Measurements from ENCODE around the gene RAB3D. TPM values are rescaled to one million over a fixed set of nuclear protein-coding genes. Genes with fewer than 3 reads are reported as not detected.

The RAB3D gene
- total and polyA plus RNA-seq, 4 donors = 1.1 to 10.2 (median 5.5) TPM

DNA sequence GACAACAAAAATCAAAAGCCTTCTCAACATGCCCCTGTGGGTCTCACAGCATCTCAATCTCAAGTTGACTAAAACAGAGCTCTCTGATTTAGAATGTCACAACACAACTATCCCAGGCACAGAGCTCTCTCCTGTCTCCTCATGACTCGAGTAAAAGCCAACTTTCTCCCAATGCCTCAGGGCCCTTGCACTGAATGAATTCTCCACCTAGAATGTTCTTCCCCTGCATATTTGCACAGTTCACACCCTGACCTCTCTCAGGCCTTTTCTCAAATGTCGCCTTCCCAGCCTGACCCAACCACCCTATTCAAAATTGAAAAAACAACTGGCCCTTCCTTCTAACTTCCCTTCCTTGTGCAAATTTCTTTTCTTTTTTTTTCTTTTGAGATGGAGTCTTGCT lies 31.3 kb upstream of the RAB3D start (continued):
- TF ChIP-seq RXRA (IDR thresholded peaks at IDR 0.05) (no peak), HNF4G (IDR thresholded peaks at IDR 0.05) (no peak), CTCF (IDR thresholded peaks at IDR 0.05; ENCODE audit: low read depth, low read length, missing input control) (no peak), YY1 (IDR thresholded peaks at IDR 0.05) (no peak), NR2F2 (IDR thresholded peaks at IDR 0.05) (no peak)
- TF ChIP-seq, protein P1, sequence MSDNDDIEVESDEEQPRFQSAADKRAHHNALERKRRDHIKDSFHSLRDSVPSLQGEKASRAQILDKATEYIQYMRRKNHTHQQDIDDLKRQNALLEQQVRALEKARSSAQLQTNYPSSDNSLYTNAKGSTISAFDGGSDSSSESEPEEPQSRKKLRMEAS (IDR thresholded peaks at IDR 0.05) = no peak

DNA sequence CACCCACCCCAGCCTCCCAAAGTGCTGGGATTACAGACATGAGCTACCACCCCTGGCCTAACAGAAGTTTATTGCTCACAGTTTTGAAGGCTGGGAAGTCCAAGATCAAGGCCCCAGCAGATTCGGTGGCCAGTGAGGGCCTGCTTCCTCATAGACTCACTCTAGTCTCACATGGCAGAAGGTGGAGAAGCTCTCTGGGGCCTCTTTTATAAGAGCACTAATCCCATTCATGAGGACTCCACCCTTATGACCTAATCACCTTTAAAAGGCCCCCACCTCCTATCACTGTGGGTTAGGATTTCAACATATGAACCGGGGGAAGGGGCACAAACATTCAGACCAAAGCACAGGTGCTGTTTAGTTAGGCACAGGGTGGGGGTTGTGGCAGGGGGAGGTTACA lies 28.1 kb upstream of the RAB3D start:
- no peak overlapping the region for H3K4me3 ChIP-seq (ENCODE audit: low read depth in 1 of 3, low read length in 3 of 3)
- peaks cover 3 to 30% (median 9%) of the 10 kb centered on the region in 4 donors for H3K36me3 ChIP-seq (ENCODE audit: control insufficient read depth in 4 of 4, insufficient read depth in 3 of 4, low read depth in 1 of 4, low read length in 3 of 4)
- H3K9ac ChIP-seq (ENCODE audit: low read depth in 1 of 2, low read length in 2 of 2) = no peak overlapping the region
- H3K27me3 ChIP-seq (ENCODE audit: control insufficient read depth in 4 of 4, insufficient read depth in 4 of 4, low read length in 3 of 4) = no peaks in the 10 kb centered on the region
- 75% methylated on average over 2 of the region's 2 CpGs for WGBS
- H3K4me1 ChIP-seq (ENCODE audit: control insufficient read depth in 4 of 4, insufficient read depth in 4 of 4, low read length in 3 of 4) = peaks cover 3 to 6% (median 5%) of the 10 kb centered on the region in 4 donors
- no peak for DNase-seq (ENCODE audit: low spot score)
- no peaks in the 10 kb centered on the region for H3K9me3 ChIP-seq (ENCODE audit: control insufficient read depth in 4 of 4, low read length in 3 of 4)
- TF ChIP-seq ZBTB33 (IDR thresholded peaks at IDR 0.05) (no peak), RAD21 (IDR thresholded peaks at IDR 0.05) (no peak), TAF1 (conservative IDR thresholded peaks at IDR 0.05) (no peak), SP1 (IDR thresholded peaks at IDR 0.05) (no peak), CTCF (IDR thresholded peaks at IDR 0.05; ENCODE audit: low read depth, low read length, missing input control) (no peak), FOXA2 (IDR thresholded peaks at IDR 0.05) (no peak), JUND (IDR thresholded peaks at IDR 0.05) (no peak), REST (IDR thresholded peaks at IDR 0.05) (no peak), NR2F2 (IDR thresholded peaks at IDR 0.05) (no peak), RXRA (IDR thresholded peaks at IDR 0.05) (no peak), FOXA1 (IDR thresholded peaks at IDR 0.05) (no peak), EGR1 (IDR thresholded peaks at IDR 0.05; ENCODE audit: low read depth in 2 of 2) (no peak), YY1 (IDR thresholded peaks at IDR 0.05) (no peak), HNF4A (conservative IDR thresholded peaks at IDR 0.05) (no peak), GABPA (IDR thresholded peaks at IDR 0.05 in 1 of 2, conservative IDR thresholded peaks at IDR 0.05 in 1 of 2) (no peak)
- TF ChIP-seq, protein P1 (IDR thresholded peaks at IDR 0.05) = no peak
- no peak overlapping the region for H3K27ac ChIP-seq (ENCODE audit: low read depth in 1 of 2, low read length in 2 of 2)

Data from liver (tissue), 9 donors.